Measurements from ENCODE around the gene TMEFF2.

DNA sequence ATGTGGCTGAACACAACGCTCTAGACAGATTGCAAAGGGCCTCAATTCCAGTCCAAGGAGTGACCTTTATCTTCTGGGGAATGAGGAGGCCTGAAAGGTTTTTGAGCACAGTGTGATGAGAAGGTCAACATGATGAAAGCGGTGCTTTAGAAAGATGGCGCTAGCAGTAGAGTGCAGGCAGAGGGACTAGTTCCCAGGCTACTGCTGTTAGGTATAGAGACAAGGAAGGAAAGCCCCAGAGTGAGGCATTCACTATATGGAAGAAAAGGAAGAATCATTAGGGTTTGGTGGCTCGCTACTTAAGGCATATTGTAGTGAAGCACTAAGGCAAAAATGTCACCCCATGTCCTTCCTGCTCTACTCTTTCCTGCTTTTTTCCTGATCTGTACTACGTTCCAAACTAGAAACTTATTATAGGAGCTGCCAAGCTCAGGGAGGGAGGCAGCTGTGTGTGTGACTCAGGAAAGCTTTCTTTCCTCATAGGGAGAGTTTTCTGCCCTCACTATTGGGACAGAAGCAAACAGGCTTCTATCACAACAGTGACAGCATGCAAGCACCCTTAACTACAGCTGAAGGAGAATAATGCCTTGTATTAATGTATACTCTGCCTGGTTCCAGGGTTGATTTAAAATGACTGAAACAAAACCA is 187.0 kb downstream of the TMEFF2 start:
- TF ChIP-seq, protein P1, sequence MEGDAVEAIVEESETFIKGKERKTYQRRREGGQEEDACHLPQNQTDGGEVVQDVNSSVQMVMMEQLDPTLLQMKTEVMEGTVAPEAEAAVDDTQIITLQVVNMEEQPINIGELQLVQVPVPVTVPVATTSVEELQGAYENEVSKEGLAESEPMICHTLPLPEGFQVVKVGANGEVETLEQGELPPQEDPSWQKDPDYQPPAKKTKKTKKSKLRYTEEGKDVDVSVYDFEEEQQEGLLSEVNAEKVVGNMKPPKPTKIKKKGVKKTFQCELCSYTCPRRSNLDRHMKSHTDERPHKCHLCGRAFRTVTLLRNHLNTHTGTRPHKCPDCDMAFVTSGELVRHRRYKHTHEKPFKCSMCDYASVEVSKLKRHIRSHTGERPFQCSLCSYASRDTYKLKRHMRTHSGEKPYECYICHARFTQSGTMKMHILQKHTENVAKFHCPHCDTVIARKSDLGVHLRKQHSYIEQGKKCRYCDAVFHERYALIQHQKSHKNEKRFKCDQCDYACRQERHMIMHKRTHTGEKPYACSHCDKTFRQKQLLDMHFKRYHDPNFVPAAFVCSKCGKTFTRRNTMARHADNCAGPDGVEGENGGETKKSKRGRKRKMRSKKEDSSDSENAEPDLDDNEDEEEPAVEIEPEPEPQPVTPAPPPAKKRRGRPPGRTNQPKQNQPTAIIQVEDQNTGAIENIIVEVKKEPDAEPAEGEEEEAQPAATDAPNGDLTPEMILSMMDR (conservative IDR thresholded peaks at IDR 0.05; ENCODE audit: low read depth, low read length), result no peak
- TF ChIP-seq POLR2A (IDR thresholded peaks at IDR 0.05; ENCODE audit: low read depth, low read length), result no peak
- TF ChIP-seq RCOR1 (IDR thresholded peaks at IDR 0.05; ENCODE audit: insufficient replicate concordance, low read length), result no peak
- TF ChIP-seq, protein P2, sequence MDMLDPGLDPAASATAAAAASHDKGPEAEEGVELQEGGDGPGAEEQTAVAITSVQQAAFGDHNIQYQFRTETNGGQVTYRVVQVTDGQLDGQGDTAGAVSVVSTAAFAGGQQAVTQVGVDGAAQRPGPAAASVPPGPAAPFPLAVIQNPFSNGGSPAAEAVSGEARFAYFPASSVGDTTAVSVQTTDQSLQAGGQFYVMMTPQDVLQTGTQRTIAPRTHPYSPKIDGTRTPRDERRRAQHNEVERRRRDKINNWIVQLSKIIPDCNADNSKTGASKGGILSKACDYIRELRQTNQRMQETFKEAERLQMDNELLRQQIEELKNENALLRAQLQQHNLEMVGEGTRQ (IDR thresholded peaks at IDR 0.05; ENCODE audit: low read depth, low read length), result no peak
- no peak for TF ChIP-seq MAZ (IDR thresholded peaks at IDR 0.05; ENCODE audit: borderline replicate concordance, low read depth, low read length)
- TF ChIP-seq SMC3 (IDR thresholded peaks at IDR 0.05; ENCODE audit: low read depth, low read length), result no peak
- no peak for TF ChIP-seq MXI1 (IDR thresholded peaks at IDR 0.05; ENCODE audit: borderline replicate concordance, low read depth, low read length)
- TF ChIP-seq NFE2L2 (IDR thresholded peaks at IDR 0.05; ENCODE audit: low read depth, low read length), result no peak
- TF ChIP-seq CEBPB (IDR thresholded peaks at IDR 0.05; ENCODE audit: low read depth, low read length), result no peak
- TF ChIP-seq MAFK (IDR thresholded peaks at IDR 0.05; ENCODE audit: low read depth, low read length), result no peak
- TF ChIP-seq RAD21 (IDR thresholded peaks at IDR 0.05; ENCODE audit: low read length), result no peak

Data from IMR-90 (cell line).